Mammary epithelial cell (primary cell): ENCODE results near the gene PRKCA.

Experiments used
- EZH2 ChIP-seq: IDR thresholded peaks from 2 replicates; pipeline ENCODE4 v1.6.1; 2012; ENCODE audit warnings: low read length, inconsistent platforms, borderline replicate concordance
- TF ChIP-seq, protein P1 (sequence below), 2 donors: IDR thresholded peaks in 1 of 2; conservative IDR thresholded peaks in 1 of 2; 2 replicates each; pipeline ENCODE4 v1.5.1; 2011 to 2012; ENCODE audit warnings: inconsistent platforms in 2 of 2, low read length in 2 of 2, mild to moderate bottlenecking in 2 of 2, control low read depth in 1 of 2, low read depth in 1 of 2; ENCODE audit not compliant: insufficient read depth in 1 of 2; ENCODE audit errors: extremely low read depth in 1 of 2

DNA sequence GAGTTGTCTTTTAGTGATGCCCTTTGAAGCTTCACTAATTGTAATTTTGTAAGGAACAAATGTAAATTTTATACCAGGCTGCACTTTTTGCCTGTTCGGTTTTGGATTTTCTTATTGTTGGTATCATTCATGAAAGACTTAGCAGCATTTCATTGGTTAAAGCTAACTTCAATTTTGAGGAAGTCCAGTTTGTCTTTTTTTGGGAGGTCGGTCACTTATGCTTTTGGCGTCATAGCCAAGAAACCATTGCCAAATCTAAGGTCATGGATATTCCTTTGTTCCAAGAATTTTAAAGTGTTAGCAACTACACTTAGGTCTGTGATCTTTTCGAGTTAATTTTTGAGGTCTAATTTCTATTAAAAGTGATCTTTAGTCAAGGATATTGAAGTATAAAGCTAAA lies 77.1 kb downstream of the PRKCA start:
- TF ChIP-seq, protein P1, sequence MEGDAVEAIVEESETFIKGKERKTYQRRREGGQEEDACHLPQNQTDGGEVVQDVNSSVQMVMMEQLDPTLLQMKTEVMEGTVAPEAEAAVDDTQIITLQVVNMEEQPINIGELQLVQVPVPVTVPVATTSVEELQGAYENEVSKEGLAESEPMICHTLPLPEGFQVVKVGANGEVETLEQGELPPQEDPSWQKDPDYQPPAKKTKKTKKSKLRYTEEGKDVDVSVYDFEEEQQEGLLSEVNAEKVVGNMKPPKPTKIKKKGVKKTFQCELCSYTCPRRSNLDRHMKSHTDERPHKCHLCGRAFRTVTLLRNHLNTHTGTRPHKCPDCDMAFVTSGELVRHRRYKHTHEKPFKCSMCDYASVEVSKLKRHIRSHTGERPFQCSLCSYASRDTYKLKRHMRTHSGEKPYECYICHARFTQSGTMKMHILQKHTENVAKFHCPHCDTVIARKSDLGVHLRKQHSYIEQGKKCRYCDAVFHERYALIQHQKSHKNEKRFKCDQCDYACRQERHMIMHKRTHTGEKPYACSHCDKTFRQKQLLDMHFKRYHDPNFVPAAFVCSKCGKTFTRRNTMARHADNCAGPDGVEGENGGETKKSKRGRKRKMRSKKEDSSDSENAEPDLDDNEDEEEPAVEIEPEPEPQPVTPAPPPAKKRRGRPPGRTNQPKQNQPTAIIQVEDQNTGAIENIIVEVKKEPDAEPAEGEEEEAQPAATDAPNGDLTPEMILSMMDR (conservative IDR thresholded peaks at IDR 0.05 in 1 of 2, IDR thresholded peaks at IDR 0.05 in 1 of 2; ENCODE audit: extremely low read depth in 1 of 2, insufficient read depth in 1 of 2, low read depth in 1 of 2, low read length in 2 of 2): no peak
- TF ChIP-seq EZH2: no peak
